HepG2 (cell line): Measurements from ENCODE around the gene SPACDR. TPM values are rescaled to one million over a fixed set of nuclear protein-coding genes. Genes with fewer than 3 reads are reported as not detected.

Experiments
- ATM ChIP-seq: fragments of 450-650 bp; IDR thresholded peaks from 2 replicates; pipeline ENCODE4 v1.7.1; 2017; ENCODE audit warnings: mild to moderate bottlenecking, borderline replicate concordance
- BHLHE40 ChIP-seq: IDR thresholded peaks from 2 replicates; pipeline ENCODE4 v1.6.1; 2011; ENCODE audit warnings: low read length, improper control_type of control experiment
- FOXM1 ChIP-seq: sonication (generic); formaldehyde crosslinking; IDR thresholded peaks from 2 replicates; pipeline ENCODE4 v1.5.0; 2020; ENCODE audit warnings: missing genetic modification reagents
- FOXO1 ChIP-seq: sonication (generic); formaldehyde crosslinking; IDR thresholded peaks from 2 replicates; pipeline ENCODE4 v1.4.0; 2020; ENCODE audit warnings: missing genetic modification reagents
- IRF1 ChIP-seq: sonication (generic); formaldehyde crosslinking; IDR thresholded peaks from 2 replicates; pipeline ENCODE4 v1.4.0; 2020; ENCODE audit warnings: low read depth, mild to moderate bottlenecking, missing genetic modification reagents
- MAF1 ChIP-seq: sonication (generic); formaldehyde crosslinking; IDR thresholded peaks from 2 replicates; pipeline ENCODE4 v1.5.0; 2020; ENCODE audit warnings: missing genetic modification reagents, borderline replicate concordance
- MYC ChIP-seq: sonication (generic); formaldehyde crosslinking; IDR thresholded peaks from 2 replicates; pipeline ENCODE4 v1.9.0; 2021; ENCODE audit warnings: missing genetic modification reagents, borderline replicate concordance
- PLSCR1 ChIP-seq: sonication (generic); formaldehyde crosslinking; IDR thresholded peaks from 2 replicates; pipeline ENCODE4 v1.5.0; 2020; ENCODE audit warnings: missing genetic modification reagents, mild to moderate bottlenecking, borderline replicate concordance
- RORA ChIP-seq: sonication (generic); formaldehyde crosslinking; IDR thresholded peaks from 2 replicates; pipeline ENCODE4 v1.5.0; 2020; ENCODE audit warnings: mild to moderate bottlenecking, missing genetic modification reagents, moderate library complexity
- TRIM24 ChIP-seq: sonication (generic); formaldehyde crosslinking; IDR thresholded peaks from 2 replicates; pipeline ENCODE4 v1.8.0; 2022; ENCODE audit warnings: mild to moderate bottlenecking, missing genetic modification reagents
- WIZ ChIP-seq: sonication (generic); formaldehyde crosslinking; IDR thresholded peaks from 2 replicates; pipeline ENCODE4 v1.5.1; 2020; ENCODE audit warnings: mild to moderate bottlenecking, missing genetic modification reagents
- ZBTB7B ChIP-seq: sonication (generic); formaldehyde crosslinking; IDR thresholded peaks from 2 replicates; pipeline ENCODE4 v1.4.0; 2020; ENCODE audit warnings: missing genetic modification reagents
- ZC3H4 ChIP-seq: sonication (generic); formaldehyde crosslinking; IDR thresholded peaks from 2 replicates; pipeline ENCODE4 v1.4.0; 2020; ENCODE audit warnings: missing genetic modification reagents, borderline replicate concordance
- ZIK1 ChIP-seq: sonication (generic); formaldehyde crosslinking; IDR thresholded peaks from 2 replicates; pipeline ENCODE4 v1.5.0; 2020; ENCODE audit warnings: mild to moderate bottlenecking, low read depth, missing genetic modification reagents, borderline replicate concordance
- ZNF850 ChIP-seq: sonication (generic); formaldehyde crosslinking; conservative IDR thresholded peaks from 2 replicates; pipeline ENCODE4 v1.9.0; 2021; ENCODE audit warnings: mild to moderate bottlenecking, missing genetic modification reagents
- ZSCAN21 ChIP-seq: sonication (generic); formaldehyde crosslinking; IDR thresholded peaks from 2 replicates; pipeline ENCODE4 v1.8.0; 2022; ENCODE audit warnings: mild to moderate bottlenecking, missing genetic modification reagents, moderate library complexity, borderline replicate concordance
- ZSCAN22 ChIP-seq: sonication (generic); formaldehyde crosslinking; IDR thresholded peaks from 2 replicates; pipeline ENCODE4 v1.4.0; 2020; ENCODE audit warnings: mild to moderate bottlenecking, missing genetic modification reagents
- polyA plus RNA-seq, 8 experiments: library from polyadenylated mRNA; depleted of rRNA in 3 of 8; stranded (reverse) in 7 of 8; unstranded in 1 of 8; fragments of >200 nt; fragmentation: Illumina TruSeq in 4 of 8; extraction: Trizol in 4 of 8; gene quantifications; 2 replicates each; pipeline versions ENCODE4 v1.2.1 to v1.2.3, GENCODE V29; 2011 to 2016; ENCODE audit warnings: low read depth in 4 of 8, missing spikeins in 1 of 8, mixed read lengths in 1 of 8; ENCODE audit not compliant: insufficient read depth in 1 of 8
- total RNA-seq, 5 experiments: library from RNA; depleted of rRNA; stranded (reverse); fragments of >200 nt; fragmentation: Illumina TruSeq; extraction: Trizol; gene quantifications; 2 replicates each; pipeline ENCODE4 v1.2.3, GENCODE V29; 2016; ENCODE audit warnings: low read depth in 1 of 5
- TF ChIP-seq, protein P1 (sequence below): sonication (generic); formaldehyde crosslinking; IDR thresholded peaks from 2 replicates; pipeline ENCODE4 v1.8.1; 2023; ENCODE audit warnings: mild to moderate bottlenecking, missing genetic modification reagents
- TF ChIP-seq, protein P2 (sequence below): sonication (generic); formaldehyde crosslinking; IDR thresholded peaks from 2 replicates; pipeline ENCODE4 v1.4.0; 2020; ENCODE audit warnings: missing genetic modification reagents
- TF ChIP-seq, protein P3 (sequence below): sonication (generic); formaldehyde crosslinking; IDR thresholded peaks from 2 replicates; pipeline ENCODE4 v1.5.0; 2020; ENCODE audit warnings: missing genetic modification reagents

Gene SPACDR
- total and polyA plus RNA-seq, 2 of the 13 experiments (the other 11 are each of a cell fraction or from before 2014, with no cell fraction given) = 0.41 TPM; not detected in 1

DNA sequence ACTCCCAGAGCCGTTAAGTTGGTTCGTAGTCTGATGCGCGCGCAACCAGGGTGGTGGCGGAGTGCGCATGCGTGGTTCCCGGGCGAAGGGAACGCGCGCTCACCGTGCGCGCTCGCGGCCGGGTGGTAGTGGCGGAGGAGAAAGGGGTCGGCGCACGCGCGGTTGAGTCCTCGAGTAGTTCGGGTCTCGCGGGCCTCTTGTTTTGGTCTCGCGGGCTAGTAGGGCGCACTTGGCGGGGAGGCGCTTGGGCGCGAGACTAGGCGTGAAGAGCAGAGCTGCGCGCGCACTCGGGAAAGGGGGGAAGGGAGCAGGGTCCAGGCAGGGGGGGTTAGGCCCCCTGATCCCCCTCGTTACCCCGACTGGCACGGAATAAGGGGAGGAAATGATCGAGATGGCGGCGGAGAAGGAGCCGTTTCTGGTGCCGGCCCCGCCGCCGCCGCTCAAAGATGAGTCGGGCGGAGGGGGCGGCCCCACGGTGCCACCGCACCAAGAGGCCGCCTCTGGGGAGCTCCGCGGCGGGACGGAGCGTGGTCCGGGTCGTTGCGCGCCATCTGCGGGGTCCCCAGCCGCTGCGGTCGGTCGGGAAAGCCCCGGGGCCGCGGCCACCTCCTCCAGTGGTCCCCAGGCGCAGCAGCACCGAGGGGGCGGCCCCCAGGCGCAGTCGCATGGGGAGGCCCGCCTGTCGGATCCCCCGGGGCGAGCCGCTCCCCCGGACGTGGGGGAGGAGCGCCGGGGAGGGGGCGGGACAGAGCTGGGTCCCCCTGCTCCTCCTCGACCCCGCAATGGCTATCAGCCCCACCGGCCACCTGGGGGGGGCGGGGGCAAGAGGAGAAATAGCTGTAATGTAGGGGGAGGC is 34.2 kb downstream of the SPACDR start, which contains the start of gene MEPCE (continued):
- TF ChIP-seq ATM (no peak), RORA (no peak), PLSCR1 (CRISPR knock-in tag) (no peak), FOXM1 (CRISPR knock-in tag) (no peak), MYC (CRISPR knock-in tag) (peak; percentile 39; the same call in 1 of the 2 replicates), IRF1 (CRISPR knock-in tag) (no peak), BHLHE40 (no peak), MAF1 (no peak), FOXO1 (CRISPR knock-in tag) (no peak), ZBTB7B (CRISPR knock-in tag) (no peak), ZSCAN21 (CRISPR knock-in tag) (no peak), WIZ (CRISPR knock-in tag) (no peak), ZSCAN22 (no peak), ZIK1 (CRISPR knock-in tag) (no peak), ZNF850 (CRISPR knock-in tag) (no peak), ZC3H4 (CRISPR knock-in tag) (no peak), TRIM24 (CRISPR knock-in tag) (no peak)
- TF ChIP-seq, protein P1, sequence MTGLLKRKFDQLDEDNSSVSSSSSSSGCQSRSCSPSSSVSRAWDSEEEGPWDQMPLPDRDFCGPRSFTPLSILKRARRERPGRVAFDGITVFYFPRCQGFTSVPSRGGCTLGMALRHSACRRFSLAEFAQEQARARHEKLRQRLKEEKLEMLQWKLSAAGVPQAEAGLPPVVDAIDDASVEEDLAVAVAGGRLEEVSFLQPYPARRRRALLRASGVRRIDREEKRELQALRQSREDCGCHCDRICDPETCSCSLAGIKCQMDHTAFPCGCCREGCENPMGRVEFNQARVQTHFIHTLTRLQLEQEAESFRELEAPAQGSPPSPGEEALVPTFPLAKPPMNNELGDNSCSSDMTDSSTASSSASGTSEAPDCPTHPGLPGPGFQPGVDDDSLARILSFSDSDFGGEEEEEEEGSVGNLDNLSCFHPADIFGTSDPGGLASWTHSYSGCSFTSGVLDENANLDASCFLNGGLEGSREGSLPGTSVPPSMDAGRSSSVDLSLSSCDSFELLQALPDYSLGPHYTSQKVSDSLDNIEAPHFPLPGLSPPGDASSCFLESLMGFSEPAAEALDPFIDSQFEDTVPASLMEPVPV = no peak; the same call in 1 of the 2 replicates
- TF ChIP-seq, protein P2, sequence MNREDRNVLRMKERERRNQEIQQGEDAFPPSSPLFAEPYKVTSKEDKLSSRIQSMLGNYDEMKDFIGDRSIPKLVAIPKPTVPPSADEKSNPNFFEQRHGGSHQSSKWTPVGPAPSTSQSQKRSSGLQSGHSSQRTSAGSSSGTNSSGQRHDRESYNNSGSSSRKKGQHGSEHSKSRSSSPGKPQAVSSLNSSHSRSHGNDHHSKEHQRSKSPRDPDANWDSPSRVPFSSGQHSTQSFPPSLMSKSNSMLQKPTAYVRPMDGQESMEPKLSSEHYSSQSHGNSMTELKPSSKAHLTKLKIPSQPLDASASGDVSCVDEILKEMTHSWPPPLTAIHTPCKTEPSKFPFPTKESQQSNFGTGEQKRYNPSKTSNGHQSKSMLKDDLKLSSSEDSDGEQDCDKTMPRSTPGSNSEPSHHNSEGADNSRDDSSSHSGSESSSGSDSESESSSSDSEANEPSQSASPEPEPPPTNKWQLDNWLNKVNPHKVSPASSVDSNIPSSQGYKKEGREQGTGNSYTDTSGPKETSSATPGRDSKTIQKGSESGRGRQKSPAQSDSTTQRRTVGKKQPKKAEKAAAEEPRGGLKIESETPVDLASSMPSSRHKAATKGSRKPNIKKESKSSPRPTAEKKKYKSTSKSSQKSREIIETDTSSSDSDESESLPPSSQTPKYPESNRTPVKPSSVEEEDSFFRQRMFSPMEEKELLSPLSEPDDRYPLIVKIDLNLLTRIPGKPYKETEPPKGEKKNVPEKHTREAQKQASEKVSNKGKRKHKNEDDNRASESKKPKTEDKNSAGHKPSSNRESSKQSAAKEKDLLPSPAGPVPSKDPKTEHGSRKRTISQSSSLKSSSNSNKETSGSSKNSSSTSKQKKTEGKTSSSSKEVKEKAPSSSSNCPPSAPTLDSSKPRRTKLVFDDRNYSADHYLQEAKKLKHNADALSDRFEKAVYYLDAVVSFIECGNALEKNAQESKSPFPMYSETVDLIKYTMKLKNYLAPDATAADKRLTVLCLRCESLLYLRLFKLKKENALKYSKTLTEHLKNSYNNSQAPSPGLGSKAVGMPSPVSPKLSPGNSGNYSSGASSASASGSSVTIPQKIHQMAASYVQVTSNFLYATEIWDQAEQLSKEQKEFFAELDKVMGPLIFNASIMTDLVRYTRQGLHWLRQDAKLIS (CRISPR knock-in tag) = no peak
- TF ChIP-seq, protein P3, sequence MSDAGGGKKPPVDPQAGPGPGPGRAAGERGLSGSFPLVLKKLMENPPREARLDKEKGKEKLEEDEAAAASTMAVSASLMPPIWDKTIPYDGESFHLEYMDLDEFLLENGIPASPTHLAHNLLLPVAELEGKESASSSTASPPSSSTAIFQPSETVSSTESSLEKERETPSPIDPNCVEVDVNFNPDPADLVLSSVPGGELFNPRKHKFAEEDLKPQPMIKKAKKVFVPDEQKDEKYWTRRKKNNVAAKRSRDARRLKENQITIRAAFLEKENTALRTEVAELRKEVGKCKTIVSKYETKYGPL (CRISPR knock-in tag) = no peak
